Neutrophil (primary cell): ENCODE measurements around the gene OSBP2.

ENCODE experiments used
- H3K27ac ChIP-seq: fragments of 200-600 bp; sonication (generic); 2 replicates; pipeline ENCODE4 v1.5.1; 2016; ENCODE audit warnings: mild to moderate bottlenecking, moderate library complexity
- H3K27me3 ChIP-seq: fragments of 200-600 bp; sonication (generic); 2 replicates; pipeline ENCODE4 v1.6.0; 2016; ENCODE audit warnings: mild to moderate bottlenecking
- H3K36me3 ChIP-seq: fragments of 200-600 bp; sonication (generic); 2 replicates; pipeline ENCODE4 v1.5.1; 2017
- H3K4me1 ChIP-seq, 2 experiments: fragments of 200-600 bp in 1 of 2; sonication (generic) in 1 of 2; 1 replicate in 1 of 2; 2 replicates in 1 of 2; pipeline versions ENCODE4 v1.5.1 to v1.6.1; 2013 to 2016; ENCODE audit warnings: low read depth in 1 of 2, low read length in 1 of 2, mild to moderate bottlenecking in 1 of 2, moderate library complexity in 1 of 2; ENCODE audit not compliant: control insufficient read depth in 1 of 2, insufficient read depth in 1 of 2
- H3K4me3 ChIP-seq, 2 experiments: fragments of 200-600 bp in 1 of 2; sonication (generic) in 1 of 2; 1 replicate in 1 of 2; 2 replicates in 1 of 2; pipeline ENCODE4 v1.5.1; 2013 to 2016; ENCODE audit warnings: low read depth in 1 of 2, low read length in 1 of 2, mild to moderate bottlenecking in 1 of 2, moderate library complexity in 1 of 2
- H3K9me3 ChIP-seq: fragments of 200-600 bp; sonication (generic); 2 replicates; pipeline ENCODE4 v1.5.1; 2016
- CTCF ChIP-seq: fragments of 200-600 bp; sonication (generic); IDR thresholded peaks from 2 replicates; pipeline ENCODE4 v1.5.1; 2016; ENCODE audit warnings: antibody characterized with exemption

OSBP2 gene

GRCh38 chr22:30933457-30933856, 238.8 kb downstream of the OSBP2 start:
- Histone ChIP-seq H3K4me1 (no peaks in the 10 kb centered on the region), H3K9me3 (no peaks in the 10 kb centered on the region), H3K27me3 (no peaks in the 10 kb centered on the region), H3K36me3 (peaks cover 89% of the 10 kb centered on the region), H3K27ac (no peak overlapping the region), H3K4me3 (no peak overlapping the region)
- TF ChIP-seq CTCF, result no peak

GRCh38 chr22:30934053-30934452, 239.4 kb downstream of the OSBP2 start:
- Histone ChIP-seq H3K9me3 (no peaks in the 10 kb centered on the region), H3K4me1 (no peaks in the 10 kb centered on the region), H3K4me3 (no peak overlapping the region), H3K27me3 (no peaks in the 10 kb centered on the region), H3K27ac (no peak overlapping the region), H3K36me3 (peaks cover 87% of the 10 kb centered on the region)
- TF ChIP-seq CTCF, result no peak

GRCh38 chr22:30940685-30941362, 246.2 kb downstream of the OSBP2 start:
- H3K27me3 ChIP-seq, result no peaks in the 10 kb centered on the region
- H3K27ac ChIP-seq, result no peak overlapping the region
- peaks cover 94% of the 10 kb centered on the region for H3K36me3 ChIP-seq
- no peaks in the 10 kb centered on the region for H3K9me3 ChIP-seq
- TF ChIP-seq CTCF, result no peak
- no peaks in the 10 kb centered on the region for H3K4me1 ChIP-seq
- no peak overlapping the region for H3K4me3 ChIP-seq

DNA sequence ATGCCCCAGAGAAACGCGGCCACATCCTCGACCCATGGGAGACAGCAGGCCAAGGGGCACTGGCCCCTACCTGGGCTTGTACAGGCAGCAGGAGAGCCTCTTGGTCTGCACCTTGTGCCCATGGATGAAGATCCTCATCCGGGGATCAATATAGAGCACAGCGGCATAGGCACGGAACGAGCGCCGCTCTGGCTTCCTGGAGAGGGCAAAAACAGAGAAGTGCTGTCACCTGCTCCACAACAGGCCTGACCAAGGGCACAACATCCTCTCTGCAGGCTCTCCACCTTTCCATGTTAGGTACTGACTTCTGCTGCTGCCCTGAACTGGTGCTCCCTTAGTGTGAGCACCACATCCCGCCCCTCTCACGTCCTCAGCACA, 246.7 kb downstream of the OSBP2 start:
- H3K4me1 ChIP-seq, result no peaks in the 10 kb centered on the region
- TF ChIP-seq CTCF, result no peak
- no peak overlapping the region for H3K27ac ChIP-seq
- no peaks in the 10 kb centered on the region for H3K9me3 ChIP-seq
- H3K4me3 ChIP-seq, result no peak overlapping the region
- H3K36me3 ChIP-seq, result peaks cover 94% of the 10 kb centered on the region
- no peaks in the 10 kb centered on the region for H3K27me3 ChIP-seq

DNA sequence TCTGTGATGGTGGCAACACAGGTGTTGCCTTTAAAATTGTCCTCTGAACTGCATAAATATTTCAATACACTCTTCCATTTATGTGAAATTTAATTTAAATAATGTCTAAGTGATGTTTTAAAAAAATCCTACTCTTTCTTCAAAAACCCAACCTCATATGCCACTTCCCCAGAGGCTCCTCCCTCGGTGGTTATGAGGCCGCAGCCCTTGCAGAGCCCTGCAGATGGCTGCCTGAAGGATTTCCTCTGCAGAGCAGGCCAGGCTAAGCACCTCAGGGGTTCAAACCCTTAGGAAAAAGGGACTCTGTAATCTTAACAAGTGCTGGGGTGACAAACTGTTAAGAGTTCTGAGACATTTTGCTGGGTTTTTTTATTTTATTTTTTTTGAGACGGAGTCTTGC, 248.7 kb downstream of the OSBP2 start:
- no peaks in the 10 kb centered on the region for H3K27me3 ChIP-seq
- no peak for TF ChIP-seq CTCF
- no peaks in the 10 kb centered on the region for H3K9me3 ChIP-seq
- H3K4me3 ChIP-seq, result no peak overlapping the region
- no peaks in the 10 kb centered on the region for H3K4me1 ChIP-seq
- peaks cover 82% of the 10 kb centered on the region for H3K36me3 ChIP-seq
- no peak overlapping the region for H3K27ac ChIP-seq
